Spinal cord (tissue), 10 donors: ENCODE results near the gene OFD1. TPM values are rescaled to one million over a fixed set of nuclear protein-coding genes. Genes with fewer than 3 reads are reported as not detected.

ENCODE experiments used
- DNase-seq, 6 donors: peaks; one replicate each; pipeline versions ENCODE4 v3.0.0 to v3.0.0-alpha.2; 2013 to 2015; ENCODE audit warnings: low spot score in 6 of 6, low read depth in 4 of 6
- H3K27ac ChIP-seq: one replicate; pipeline ENCODE4 v1.5.1; 2013; ENCODE audit warnings: low read depth, low read length, control low read depth
- H3K27me3 ChIP-seq: one replicate; pipeline ENCODE4 v1.6.1; 2013; ENCODE audit warnings: low read length; ENCODE audit not compliant: control insufficient read depth, insufficient read depth
- H3K36me3 ChIP-seq: one replicate; pipeline ENCODE4 v1.6.1; 2013; ENCODE audit warnings: low read length; ENCODE audit not compliant: control insufficient read depth, insufficient read depth
- H3K4me1 ChIP-seq: one replicate; pipeline ENCODE4 v1.6.1; 2013; ENCODE audit warnings: low read length; ENCODE audit not compliant: control insufficient read depth, insufficient read depth
- H3K4me3 ChIP-seq: one replicate; pipeline ENCODE4 v1.5.1; 2013; ENCODE audit warnings: low read depth, low read length, control low read depth
- H3K9me3 ChIP-seq: one replicate; pipeline ENCODE4 v1.6.1; 2013; ENCODE audit warnings: low read length; ENCODE audit not compliant: control insufficient read depth, insufficient read depth
- WGBS: methylation state at CpG from one replicate; pipeline ENCODE4 v1.1.5; 2013; ENCODE audit warnings: missing lambda C conversion rate; ENCODE audit not compliant: insufficient coverage; 5-methylcytosine and 5-hydroxymethylcytosine counted together
- polyA plus RNA-seq, 2 donors: library from polyadenylated mRNA; unstranded; fragments of 120-200 nt; gene quantifications; one replicate each; pipeline ENCODE4 v1.2.1, GENCODE V29; 2013; ENCODE audit not compliant: insufficient read length in 2 of 2
- total RNA-seq, 2 donors: library from RNA; depleted of rRNA in 1 of 2; stranded (reverse); fragments of 120-200 nt in 1 of 2; fragments of >200 nt in 1 of 2; gene quantifications; one replicate each; pipeline versions ENCODE4 v1.2.3 to v1.2.4, GENCODE V29; 2013 to 2014
- donor health status: healthy.

Gene OFD1
- total and polyA plus RNA-seq, 4 donors = 20.3 to 30.6 (median 29.3) TPM

DNA sequence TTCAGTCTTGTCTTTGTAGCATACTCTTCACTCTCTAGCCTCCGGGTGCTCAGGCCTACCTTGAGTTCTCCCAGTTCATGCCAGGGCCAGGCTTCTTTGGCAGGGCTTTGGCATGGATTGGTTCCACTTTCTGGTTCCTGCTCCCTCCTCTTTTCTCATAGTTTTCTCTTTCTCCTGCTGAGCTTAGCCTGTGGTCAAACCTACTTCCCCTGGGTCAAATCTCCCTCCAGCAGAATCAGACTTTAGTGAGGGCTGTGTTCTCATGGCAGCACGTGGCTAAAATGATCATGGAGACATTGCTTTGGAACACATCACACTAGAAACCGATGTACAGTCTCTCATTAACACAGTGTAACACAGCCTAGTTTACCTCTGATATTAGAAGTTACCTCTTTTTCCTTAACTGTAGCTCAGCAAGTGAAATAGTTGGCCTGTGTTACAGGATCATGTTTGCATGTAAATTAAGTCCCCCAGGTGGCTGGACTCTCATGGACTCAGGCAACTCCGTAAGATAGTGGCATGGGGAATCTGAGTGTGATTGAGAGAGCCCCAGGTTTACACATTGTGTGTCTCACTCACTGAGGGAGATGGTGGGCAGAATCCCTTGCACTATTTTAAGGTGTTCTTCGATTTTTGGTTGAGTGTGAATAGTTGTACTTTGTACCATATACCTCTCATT lies 32.3 kb upstream of the OFD1 start:
- WGBS = 70% methylated on average over 3 of the region's 5 CpGs
- no peak overlapping the region for H3K4me3 ChIP-seq
- DNase-seq = no peak
- H3K9me3 ChIP-seq = no peaks in the 10 kb centered on the region
- H3K27ac ChIP-seq = no peak overlapping the region
- no peaks in the 10 kb centered on the region for H3K36me3 ChIP-seq
- peaks cover 35% of the 10 kb centered on the region for H3K27me3 ChIP-seq
- no peaks in the 10 kb centered on the region for H3K4me1 ChIP-seq

DNA sequence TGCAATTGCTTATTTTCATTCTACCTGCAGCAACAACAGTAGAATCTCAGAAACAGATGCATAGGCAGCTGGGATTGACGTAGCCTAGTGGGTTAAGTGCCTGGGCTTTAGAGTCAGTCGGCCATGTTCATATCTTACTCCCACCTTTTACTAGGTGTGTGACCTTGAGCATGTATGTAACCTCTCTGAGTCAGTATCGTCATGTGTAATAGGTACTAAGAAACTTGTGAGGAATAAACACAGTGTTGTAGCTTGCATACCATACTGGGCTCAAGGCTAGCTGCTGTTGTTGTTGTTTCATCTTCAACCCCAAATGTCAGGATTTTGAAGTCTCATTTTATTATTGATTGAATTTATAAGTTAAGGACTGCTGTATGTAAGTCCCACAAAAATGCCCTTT lies 31.4 kb upstream of the OFD1 start:
- no peak overlapping the region for H3K4me3 ChIP-seq
- no peak overlapping the region for H3K27ac ChIP-seq
- no peaks in the 10 kb centered on the region for H3K9me3 ChIP-seq
- DNase-seq = no peak
- H3K27me3 ChIP-seq = peaks cover 29% of the 10 kb centered on the region
- WGBS = no CpG with 5 or more reads among the region's 3 CpGs
- no peaks in the 10 kb centered on the region for H3K36me3 ChIP-seq
- no peaks in the 10 kb centered on the region for H3K4me1 ChIP-seq

DNA sequence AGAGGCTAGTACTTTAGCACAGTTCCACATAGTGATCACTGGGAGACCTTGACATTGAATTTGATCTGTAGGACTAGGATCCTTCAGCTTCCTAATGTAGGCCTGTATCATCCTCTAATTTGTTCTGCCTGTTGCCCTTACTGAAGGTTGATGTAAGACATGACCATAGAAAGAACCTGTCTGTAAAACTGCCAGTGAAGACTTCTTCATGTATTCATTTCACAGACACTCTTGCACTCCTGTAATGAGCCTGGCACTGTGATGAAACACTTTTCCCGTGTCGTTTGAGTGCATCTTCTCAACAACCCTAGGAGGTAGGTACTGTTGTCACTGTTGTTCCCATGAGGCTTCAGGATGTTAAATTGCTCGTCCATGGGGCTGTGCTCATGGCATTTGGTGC lies 31.0 kb upstream of the OFD1 start:
- Histone ChIP-seq H3K4me3 (no peak overlapping the region), H3K27me3 (peaks cover 25% of the 10 kb centered on the region), H3K27ac (no peak overlapping the region), H3K4me1 (no peaks in the 10 kb centered on the region), H3K36me3 (no peaks in the 10 kb centered on the region), H3K9me3 (no peaks in the 10 kb centered on the region)
- DNase-seq = no peak
- 29% methylated on average over 1 of the region's 3 CpGs for WGBS

DNA sequence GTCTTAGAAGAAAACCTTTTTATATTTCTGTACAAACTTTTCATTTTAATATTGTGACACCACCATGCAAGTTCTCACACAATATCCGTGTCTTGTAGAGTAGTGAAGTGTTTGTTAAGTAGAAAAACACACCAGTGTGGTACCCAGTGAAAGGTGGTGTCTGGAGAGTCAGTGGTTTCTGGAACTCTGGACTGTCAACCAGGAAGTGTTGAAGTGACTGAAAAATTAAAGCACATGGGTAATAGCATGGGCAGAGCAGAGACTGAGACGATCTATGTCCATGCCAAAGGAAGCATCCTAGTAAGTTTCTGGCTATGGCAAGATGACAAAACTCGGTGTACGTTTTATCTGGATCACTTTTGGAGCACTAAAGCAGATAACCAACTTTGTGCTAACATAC lies 23.4 kb upstream of the OFD1 start:
- peaks cover 3% of the 10 kb centered on the region for H3K36me3 ChIP-seq
- no peak overlapping the region for H3K27ac ChIP-seq
- H3K9me3 ChIP-seq = no peaks in the 10 kb centered on the region
- DNase-seq = no peak
- no peaks in the 10 kb centered on the region for H3K4me1 ChIP-seq
- WGBS = 83% methylated on average over 4 of the region's 4 CpGs
- H3K27me3 ChIP-seq = no peaks in the 10 kb centered on the region
- H3K4me3 ChIP-seq = no peak overlapping the region

DNA sequence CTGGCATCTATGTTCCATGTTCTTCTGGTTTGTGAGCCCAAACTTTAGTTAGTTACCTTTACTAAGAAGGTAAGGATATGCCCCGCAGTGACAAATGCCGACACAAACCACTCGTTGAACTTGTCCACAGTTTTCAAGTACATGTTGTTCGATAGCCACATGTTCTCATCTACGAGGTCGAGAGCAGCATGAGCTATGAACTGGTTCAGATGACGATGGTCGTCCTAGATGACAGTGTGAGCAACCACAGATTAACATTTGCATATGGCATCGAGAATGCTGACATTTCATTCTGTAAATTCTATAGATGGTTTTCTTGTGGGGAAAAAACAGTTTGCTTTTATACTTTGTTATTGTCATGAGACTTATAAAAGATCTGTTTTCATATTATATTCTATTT lies 18.1 kb upstream of the OFD1 start:
- 94% methylated on average over 8 of the region's 9 CpGs for WGBS
- Histone ChIP-seq H3K36me3 (no peaks in the 10 kb centered on the region), H3K27ac (no peak overlapping the region), H3K4me1 (peaks cover 4% of the 10 kb centered on the region), H3K4me3 (no peak overlapping the region), H3K9me3 (no peaks in the 10 kb centered on the region), H3K27me3 (no peaks in the 10 kb centered on the region)
- no peak for DNase-seq

DNA sequence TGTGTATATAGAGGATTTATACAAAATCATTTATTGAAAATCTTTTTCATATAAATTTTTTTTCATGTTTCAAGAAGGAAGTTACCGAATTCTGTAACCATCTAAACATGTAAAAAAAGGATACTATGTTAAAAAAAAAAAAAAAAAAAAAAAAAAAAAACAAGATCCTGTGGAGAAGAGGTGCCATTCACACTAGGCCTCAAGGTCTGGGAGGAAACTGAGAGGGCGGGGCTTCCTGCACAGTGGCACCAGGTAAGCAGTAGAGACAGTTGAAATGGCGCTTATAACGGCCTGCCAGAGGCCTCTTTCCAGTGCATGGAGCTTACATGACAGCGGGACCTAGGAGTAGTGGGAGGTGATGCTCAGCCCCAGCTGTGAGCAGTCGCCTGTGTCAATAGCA lies 17.6 kb upstream of the OFD1 start:
- Histone ChIP-seq H3K4me1 (peaks cover 4% of the 10 kb centered on the region), H3K27ac (no peak overlapping the region), H3K4me3 (no peak overlapping the region), H3K36me3 (no peaks in the 10 kb centered on the region), H3K27me3 (no peaks in the 10 kb centered on the region), H3K9me3 (no peaks in the 10 kb centered on the region)
- 94% methylated on average over 5 of the region's 6 CpGs for WGBS
- no peak for DNase-seq

DNA sequence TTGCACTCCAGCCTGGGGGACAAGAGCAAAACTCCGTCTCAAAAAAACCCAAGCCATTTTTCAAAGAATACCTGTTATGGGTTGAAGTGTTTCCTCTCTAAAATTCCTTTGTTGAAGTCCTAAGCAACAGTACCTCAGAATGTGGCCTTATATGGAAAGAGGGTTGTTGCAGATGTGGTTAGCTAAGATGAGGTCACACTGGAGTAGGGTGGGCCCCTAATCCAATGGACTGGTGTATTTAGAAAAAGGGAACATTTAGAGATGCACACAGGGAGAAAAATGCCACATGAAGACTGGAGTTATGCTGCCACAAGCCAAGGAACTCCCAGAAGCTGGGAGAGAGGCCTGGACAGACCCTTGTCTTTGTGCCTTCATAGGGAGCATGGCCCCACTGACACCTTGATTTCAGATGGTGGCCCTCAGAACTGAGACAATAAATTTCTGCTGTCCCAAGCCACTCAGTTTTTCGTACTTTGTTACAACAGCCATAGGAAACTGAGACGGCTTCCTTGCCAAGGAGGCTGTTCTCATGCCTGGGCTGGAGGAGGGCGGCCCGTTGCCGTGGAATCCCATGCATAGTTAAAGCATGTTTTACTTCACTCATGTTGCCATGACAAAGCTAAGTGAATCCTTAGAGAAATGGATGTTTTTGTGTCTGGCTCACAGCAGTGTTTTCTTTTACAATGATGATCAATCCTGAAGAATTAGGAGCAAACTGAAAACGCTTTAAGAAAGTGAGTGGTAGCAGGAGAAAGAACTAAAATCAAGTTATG lies 16.7 kb upstream of the OFD1 start:
- Histone ChIP-seq H3K4me3 (no peak overlapping the region), H3K27me3 (no peaks in the 10 kb centered on the region), H3K4me1 (peaks cover 4% of the 10 kb centered on the region), H3K36me3 (no peaks in the 10 kb centered on the region), H3K27ac (peak overlapping the region; percentile 48), H3K9me3 (no peaks in the 10 kb centered on the region)
- peak in 2 of 6 donors; percentile 52 to 54 for DNase-seq
- WGBS = 33% methylated on average over 2 of the region's 7 CpGs

DNA sequence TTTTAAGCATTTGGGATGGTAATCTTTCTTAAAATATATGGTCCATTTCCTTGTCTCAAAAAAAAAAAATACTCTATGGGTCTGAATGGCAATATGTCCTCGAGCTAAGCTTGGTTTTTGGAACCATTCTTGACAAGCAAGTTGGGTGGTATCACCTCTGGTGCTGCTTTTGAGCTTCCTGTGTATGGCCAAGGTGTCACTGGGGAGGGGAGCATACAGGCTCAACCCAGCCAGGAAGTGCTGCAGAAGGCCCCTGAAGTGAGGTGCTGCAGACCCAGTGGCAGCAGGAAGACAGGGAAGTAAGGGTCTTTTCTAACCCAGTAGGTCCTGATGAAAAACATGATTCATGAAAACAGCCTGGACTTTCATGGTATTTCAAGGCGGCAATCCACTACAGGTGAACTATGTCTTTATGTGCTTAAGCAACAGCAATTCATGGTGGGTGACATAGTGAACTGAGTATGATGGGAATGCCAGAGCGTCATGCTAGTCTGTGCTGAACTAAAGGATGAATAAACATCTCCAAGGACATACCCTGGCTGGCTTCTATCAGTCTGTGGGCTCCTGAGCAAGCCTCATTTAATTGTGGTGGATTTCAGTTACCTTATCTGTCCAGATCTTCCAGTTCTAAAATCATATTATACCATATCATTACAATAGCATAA lies 15.2 kb upstream of the OFD1 start:
- no peaks in the 10 kb centered on the region for H3K9me3 ChIP-seq
- H3K36me3 ChIP-seq = no peaks in the 10 kb centered on the region
- no peak overlapping the region for H3K4me3 ChIP-seq
- no peak for DNase-seq
- no peak overlapping the region for H3K27ac ChIP-seq
- WGBS = 92% methylated on average over 2 of the region's 3 CpGs
- peaks cover 4% of the 10 kb centered on the region for H3K4me1 ChIP-seq
- H3K27me3 ChIP-seq = no peaks in the 10 kb centered on the region

DNA sequence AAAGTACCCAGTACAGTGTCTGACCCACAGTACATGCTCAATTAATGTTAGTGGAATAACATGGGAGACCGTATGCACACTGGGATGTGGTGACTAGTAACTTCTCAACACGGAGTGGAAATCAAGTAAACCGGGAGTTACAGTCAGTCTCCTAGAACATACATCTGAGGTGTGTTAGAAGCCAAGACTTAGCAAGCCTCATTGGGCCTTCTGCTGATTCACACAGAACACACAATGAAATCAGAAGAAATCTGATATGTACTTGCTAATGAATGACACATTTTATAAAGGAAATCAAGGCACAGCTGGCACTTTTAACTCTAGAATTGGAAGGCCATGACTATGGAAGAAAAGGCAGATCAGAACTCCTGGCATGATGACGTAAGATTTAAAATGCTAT lies 13.2 kb upstream of the OFD1 start:
- Histone ChIP-seq H3K4me1 (peaks cover 4% of the 10 kb centered on the region), H3K36me3 (no peaks in the 10 kb centered on the region), H3K27me3 (no peaks in the 10 kb centered on the region), H3K9me3 (no peaks in the 10 kb centered on the region), H3K27ac (no peak overlapping the region), H3K4me3 (no peak overlapping the region)
- WGBS = 95% methylated on average over 3 of the region's 4 CpGs
- DNase-seq = no peak
